Gastroesophageal sphincter (tissue), 3 donors: ENCODE measurements around the gene CDK5R1.

ENCODE experiments used
- CTCF ChIP-seq, 4 experiments: fragments of 200-600 bp in 2 of 4; fragments of 450-650 bp in 2 of 4; sonication (generic) in 1 of 4; IDR thresholded peaks; one replicate each; pipeline ENCODE4 v1.5.1; 2017 to 2019; ENCODE audit warnings: antibody characterized with exemption in 4 of 4, mild to moderate bottlenecking in 2 of 4, moderate library complexity in 2 of 4
- POLR2A ChIP-seq, 2 donors: fragments of 450-650 bp; IDR thresholded peaks; one replicate each; pipeline ENCODE4 v1.6.1; 2017; ENCODE audit warnings: antibody characterized with exemption in 2 of 2, mild to moderate bottlenecking in 2 of 2, moderate library complexity in 1 of 2
- POLR2AphosphoS5 ChIP-seq: sonication (generic); formaldehyde crosslinking; IDR thresholded peaks from one replicate; pipeline ENCODE4 v1.6.1; 2017; ENCODE audit warnings: antibody characterized with exemption

- TF ChIP-seq CTCF (IDR thresholded peaks at IDR 0.05) (no peak), POLR2AphosphoS5 (no peak), POLR2A (IDR thresholded peaks at IDR 0.05) (no peak)
Measured at GRCh38 chr17:32494621-32495358, 8.0 kb downstream of the CDK5R1 start.
